Parathyroid adenoma (tissue), 2 donors: Measurements from ENCODE around the gene CNGA4.

ENCODE experiments used
- H2AFZ ChIP-seq: fragments of 300-600 bp; sonication (generic); one replicate; pipeline ENCODE4 v1.7.0; 2017; ENCODE audit warnings: antibody characterized with exemption, mild to moderate bottlenecking
- H3K27ac ChIP-seq: fragments of 300-600 bp; sonication (generic); one replicate; pipeline ENCODE4 v1.7.0; 2017
- H3K27me3 ChIP-seq: fragments of 300-600 bp; sonication (generic); one replicate; pipeline ENCODE4 v1.7.0; 2017; ENCODE audit warnings: low read length; ENCODE audit not compliant: control insufficient read depth, insufficient read depth
- H3K36me3 ChIP-seq: fragments of 300-600 bp; sonication (generic); one replicate; pipeline ENCODE4 v1.7.0; 2017; ENCODE audit warnings: low read length; ENCODE audit not compliant: control insufficient read depth, insufficient read depth
- H3K4me1 ChIP-seq: fragments of 300-600 bp; sonication (generic); one replicate; pipeline ENCODE4 v1.7.0; 2017; ENCODE audit warnings: control low read depth
- H3K4me2 ChIP-seq: fragments of 300-600 bp; sonication (generic); one replicate; pipeline ENCODE4 v1.7.0; 2017; ENCODE audit warnings: low read length
- H3K4me3 ChIP-seq: fragments of 300-600 bp; sonication (generic); one replicate; pipeline ENCODE4 v1.7.0; 2017; ENCODE audit warnings: low read depth, low read length
- H3K79me2 ChIP-seq: fragments of 300-600 bp; sonication (generic); one replicate; pipeline ENCODE4 v1.7.0; 2017; ENCODE audit warnings: control low read depth
- H3K9ac ChIP-seq: fragments of 300-600 bp; sonication (generic); one replicate; pipeline ENCODE4 v1.7.0; 2017; ENCODE audit warnings: mild to moderate bottlenecking
- H3K9me3 ChIP-seq: fragments of 300-600 bp; sonication (generic); one replicate; pipeline ENCODE4 v1.7.0; 2017; ENCODE audit warnings: low read length; ENCODE audit not compliant: control insufficient read depth
- TF ChIP-seq, protein P1 (sequence below): fragments of 300-600 bp; sonication (generic); IDR thresholded peaks from one replicate; pipeline ENCODE4 v1.7.0; 2017; ENCODE audit warnings: antibody characterized with exemption, mild to moderate bottlenecking
- donor health status: primary hyperparathyroidism.

The CNGA4 gene

DNA sequence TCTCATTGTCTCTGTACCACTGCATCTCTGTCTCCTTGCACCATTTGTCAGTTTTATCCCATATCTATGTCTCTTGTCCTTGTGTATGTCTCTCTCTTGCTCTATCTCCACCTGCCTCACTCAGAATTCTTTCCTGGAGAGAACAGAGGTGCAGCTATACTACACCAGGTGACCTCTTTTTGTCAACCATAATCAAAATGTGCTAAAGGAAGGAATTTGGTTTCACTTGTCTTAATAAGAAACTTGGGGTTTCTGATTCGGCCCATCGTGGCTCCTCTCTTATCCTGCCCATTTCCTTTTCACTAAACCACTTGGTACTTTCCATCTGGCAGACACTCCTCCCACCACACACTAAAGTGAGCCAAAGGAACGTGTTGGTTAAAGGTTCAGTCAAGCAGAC is 35.6 kb upstream of the CNGA4 start:
- Histone ChIP-seq H2AFZ (no peak overlapping the region), H3K4me1 (no peaks in the 10 kb centered on the region), H3K4me2 (no peak overlapping the region), H3K36me3 (no peaks in the 10 kb centered on the region), H3K27me3 (no peaks in the 10 kb centered on the region), H3K4me3 (no peak overlapping the region), H3K9ac (no peak overlapping the region), H3K79me2 (no peaks in the 10 kb centered on the region), H3K9me3 (no peaks in the 10 kb centered on the region), H3K27ac (no peak overlapping the region)
- TF ChIP-seq, protein P1, sequence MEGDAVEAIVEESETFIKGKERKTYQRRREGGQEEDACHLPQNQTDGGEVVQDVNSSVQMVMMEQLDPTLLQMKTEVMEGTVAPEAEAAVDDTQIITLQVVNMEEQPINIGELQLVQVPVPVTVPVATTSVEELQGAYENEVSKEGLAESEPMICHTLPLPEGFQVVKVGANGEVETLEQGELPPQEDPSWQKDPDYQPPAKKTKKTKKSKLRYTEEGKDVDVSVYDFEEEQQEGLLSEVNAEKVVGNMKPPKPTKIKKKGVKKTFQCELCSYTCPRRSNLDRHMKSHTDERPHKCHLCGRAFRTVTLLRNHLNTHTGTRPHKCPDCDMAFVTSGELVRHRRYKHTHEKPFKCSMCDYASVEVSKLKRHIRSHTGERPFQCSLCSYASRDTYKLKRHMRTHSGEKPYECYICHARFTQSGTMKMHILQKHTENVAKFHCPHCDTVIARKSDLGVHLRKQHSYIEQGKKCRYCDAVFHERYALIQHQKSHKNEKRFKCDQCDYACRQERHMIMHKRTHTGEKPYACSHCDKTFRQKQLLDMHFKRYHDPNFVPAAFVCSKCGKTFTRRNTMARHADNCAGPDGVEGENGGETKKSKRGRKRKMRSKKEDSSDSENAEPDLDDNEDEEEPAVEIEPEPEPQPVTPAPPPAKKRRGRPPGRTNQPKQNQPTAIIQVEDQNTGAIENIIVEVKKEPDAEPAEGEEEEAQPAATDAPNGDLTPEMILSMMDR = no peak

DNA sequence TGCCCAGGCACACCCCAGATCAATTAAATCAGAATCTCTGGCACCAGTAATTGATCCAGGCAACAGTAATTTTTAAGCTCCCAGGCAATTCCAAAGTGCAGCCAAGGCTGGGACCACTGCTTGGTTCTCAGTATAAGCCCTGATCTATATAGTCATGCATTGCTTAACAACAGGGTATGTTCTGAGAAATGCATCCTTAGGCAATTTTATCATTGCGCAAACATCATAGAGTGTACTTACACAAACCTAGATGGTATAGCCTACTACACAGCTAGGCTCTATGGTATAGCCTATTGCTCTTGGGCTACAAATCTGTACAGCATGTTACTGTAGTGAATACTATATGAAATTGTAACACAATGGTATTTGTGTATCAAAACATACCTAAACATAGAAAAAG is 34.2 kb upstream of the CNGA4 start:
- H3K79me2 ChIP-seq = no peaks in the 10 kb centered on the region
- no peak overlapping the region for H3K27ac ChIP-seq
- TF ChIP-seq, protein P1 = no peak
- no peak overlapping the region for H2AFZ ChIP-seq
- H3K4me1 ChIP-seq = no peaks in the 10 kb centered on the region
- no peaks in the 10 kb centered on the region for H3K9me3 ChIP-seq
- H3K36me3 ChIP-seq = no peaks in the 10 kb centered on the region
- no peak overlapping the region for H3K4me3 ChIP-seq
- no peaks in the 10 kb centered on the region for H3K27me3 ChIP-seq
- H3K4me2 ChIP-seq = no peak overlapping the region
- no peak overlapping the region for H3K9ac ChIP-seq

DNA sequence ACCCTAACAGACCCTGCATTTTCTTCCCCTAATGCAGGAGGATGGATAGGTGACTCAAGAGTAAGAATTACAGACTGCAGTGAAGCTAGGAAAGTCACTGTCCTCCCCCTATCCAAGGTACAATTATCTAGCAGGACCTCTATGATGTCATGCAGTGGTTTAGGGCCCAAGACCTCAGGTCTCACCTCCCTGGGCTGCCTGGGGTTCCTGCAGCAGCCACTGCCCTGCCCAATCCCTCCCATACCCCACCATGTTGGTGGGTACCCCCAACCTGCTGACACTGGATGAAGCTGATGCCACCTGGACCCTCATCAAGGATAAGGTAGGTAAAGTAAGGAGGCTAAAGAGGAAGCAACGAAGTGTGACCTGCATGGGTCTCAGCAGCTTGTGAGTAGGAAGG is 33.5 kb upstream of the CNGA4 start, which contains the start of gene C11orf42:
C11orf42 (plus strand) TSS at position 192 of the 400 bp plus-strand sequence; CDS start at position 251, 59 bp downstream.
- Histone ChIP-seq H3K9me3 (no peaks in the 10 kb centered on the region), H3K4me3 (no peak within 1 kb of the TSS), H3K4me1 (no peaks in the 10 kb centered on the region), H3K79me2 (no peaks in the 10 kb centered on the region), H3K27me3 (no peaks in the 10 kb centered on the region), H3K4me2 (no peak within 1 kb of the TSS), H3K36me3 (no peaks in the 10 kb centered on the region), H3K27ac (no peak within 1 kb of the TSS), H3K9ac (no peak within 1 kb of the TSS), H2AFZ (no peak within 1 kb of the TSS)
- TF ChIP-seq, protein P1 = no peak

DNA sequence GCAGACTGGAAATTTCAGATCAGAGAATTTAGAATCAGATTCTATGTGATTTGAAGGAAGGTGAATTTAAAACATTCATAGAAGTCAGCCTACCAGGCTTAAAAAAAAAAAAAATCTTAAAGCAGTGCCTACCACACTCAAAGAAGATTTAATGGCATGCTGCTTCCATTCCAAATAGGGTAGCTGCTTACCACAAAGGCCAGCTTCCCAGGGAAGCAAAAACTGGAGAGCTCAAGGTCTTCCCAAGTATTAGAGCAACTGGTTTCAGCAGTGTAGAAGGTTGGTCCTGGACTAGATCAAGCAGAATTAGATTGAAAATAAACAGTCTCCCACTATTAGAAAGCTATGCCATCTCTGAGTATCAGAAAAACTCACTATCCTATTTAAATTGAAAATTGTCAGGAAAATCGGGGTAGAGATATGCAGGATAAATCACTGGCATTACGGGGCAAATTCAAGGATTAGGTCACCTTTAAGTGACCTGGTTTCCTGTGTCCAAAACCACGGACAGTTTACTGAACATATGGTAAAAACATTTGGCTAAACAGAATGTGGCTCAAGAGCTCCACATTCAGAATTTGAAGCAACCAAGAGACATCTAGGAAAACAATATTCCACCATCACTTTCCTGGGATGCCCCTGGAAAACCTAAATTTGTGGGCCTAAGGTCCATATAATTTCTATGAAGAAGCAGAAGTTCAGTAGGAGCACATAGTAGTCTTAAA is 32.3 kb upstream of the CNGA4 start:
- no peak overlapping the region for H2AFZ ChIP-seq
- H3K4me1 ChIP-seq = no peaks in the 10 kb centered on the region
- no peak overlapping the region for H3K9ac ChIP-seq
- no peaks in the 10 kb centered on the region for H3K36me3 ChIP-seq
- no peaks in the 10 kb centered on the region for H3K9me3 ChIP-seq
- H3K4me2 ChIP-seq = no peak overlapping the region
- TF ChIP-seq, protein P1 = no peak
- H3K27ac ChIP-seq = no peak overlapping the region
- no peaks in the 10 kb centered on the region for H3K79me2 ChIP-seq
- H3K27me3 ChIP-seq = no peaks in the 10 kb centered on the region
- H3K4me3 ChIP-seq = no peak overlapping the region

DNA sequence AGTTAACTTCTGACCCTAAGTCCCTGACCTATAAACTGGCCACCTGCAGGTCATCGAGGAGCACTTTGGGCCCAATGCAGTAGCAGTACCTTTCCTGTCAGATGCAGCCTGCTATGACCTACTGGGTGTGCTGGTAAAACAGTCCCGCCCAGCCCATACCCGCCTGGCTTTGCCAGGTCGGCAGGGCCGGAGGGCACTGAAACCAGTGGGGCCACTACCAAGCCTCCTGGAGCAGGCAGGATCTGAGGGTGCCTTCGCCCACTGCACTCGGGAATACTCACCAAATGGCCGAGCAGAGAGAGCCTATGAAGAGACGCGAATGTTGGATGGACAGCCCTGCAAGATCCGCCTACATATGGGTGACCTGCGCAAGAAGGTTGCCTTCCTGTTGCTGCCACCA is 29.1 kb upstream of the CNGA4 start:
- TF ChIP-seq, protein P1 = no peak
- Histone ChIP-seq H3K36me3 (no peaks in the 10 kb centered on the region), H3K4me1 (no peaks in the 10 kb centered on the region), H2AFZ (no peak overlapping the region), H3K27ac (no peak overlapping the region), H3K9ac (no peak overlapping the region), H3K79me2 (no peaks in the 10 kb centered on the region), H3K4me3 (no peak overlapping the region), H3K9me3 (no peaks in the 10 kb centered on the region), H3K4me2 (no peak overlapping the region), H3K27me3 (no peaks in the 10 kb centered on the region)
